GM19035 (cell line): ENCODE results near the gene BAHCC1.

Experiments used
- ATAC-seq: cut with Tn5 transposase; IDR thresholded peaks from one replicate; pipeline ENCODE4 v1.9.1; 2021; ENCODE audit not compliant: unreplicated experiment

BAHCC1 gene

DNA sequence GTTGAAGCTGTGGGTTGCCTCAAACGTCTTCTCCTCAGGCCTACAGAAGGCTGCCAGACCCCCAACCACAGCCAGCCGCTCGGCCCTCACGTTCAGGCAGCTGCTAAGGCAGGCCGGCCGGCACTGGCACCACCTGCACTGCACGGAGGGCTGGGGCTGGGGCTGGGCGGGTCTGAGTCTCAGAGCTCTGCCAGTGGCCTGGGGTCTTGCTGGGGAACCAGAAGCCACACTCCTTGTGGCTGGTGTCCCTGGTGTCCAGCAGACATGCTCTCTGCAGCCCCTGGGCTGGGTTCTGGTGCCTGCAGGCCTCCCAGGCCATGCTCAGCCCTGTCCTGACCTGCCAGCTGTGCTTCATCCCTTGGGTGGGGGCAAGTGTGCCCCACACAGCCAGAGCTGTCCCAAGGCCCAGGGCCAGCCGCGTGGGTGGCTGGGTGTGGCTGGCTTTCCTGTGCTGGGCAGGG, 42.0 kb downstream of the BAHCC1 start:
- ATAC-seq = no peak

DNA sequence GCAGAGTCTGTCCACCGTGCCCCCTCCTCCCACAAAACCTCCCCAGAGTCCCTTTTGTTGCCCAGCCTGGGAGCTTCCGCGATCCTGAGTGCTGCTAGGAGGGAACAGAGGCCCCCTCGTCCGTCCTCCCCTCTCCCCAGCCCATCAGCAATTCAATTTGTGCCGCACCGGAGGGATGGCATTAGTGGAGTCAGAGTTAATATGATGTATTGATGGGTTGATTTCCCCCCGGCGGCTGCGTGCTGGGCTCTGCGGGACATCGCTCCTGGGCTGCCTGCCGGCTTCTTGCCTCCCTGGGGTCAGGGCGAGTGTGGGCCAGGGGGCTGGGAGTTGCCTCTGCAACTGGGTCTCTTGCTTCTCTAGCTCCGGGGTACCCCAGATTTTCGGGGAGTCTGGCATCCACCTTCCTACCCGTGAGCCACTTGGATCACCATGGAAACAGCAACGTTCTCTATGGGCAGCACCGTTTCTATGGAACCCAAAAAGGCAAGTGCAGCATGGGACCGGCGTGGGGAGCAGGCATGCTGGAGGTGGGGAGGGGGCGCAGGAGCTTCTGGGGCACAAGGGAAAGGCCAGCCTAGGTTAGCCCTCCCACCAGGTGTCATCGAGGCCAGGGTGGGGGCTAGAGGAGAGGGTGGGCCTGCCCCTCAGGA, 42.9 kb downstream of the BAHCC1 start:
- ATAC-seq = no peak

GRCh38 chr17:81438688-81439087, 43.4 kb downstream of the BAHCC1 start:
- ATAC-seq = no peak

GRCh38 chr17:81440051-81440471, 44.8 kb downstream of the BAHCC1 start:
- ATAC-seq = no peak

- no peak for ATAC-seq
These were observed 45.4 kb downstream of the BAHCC1 start for GRCh38 chr17:81440511-81441244.

DNA sequence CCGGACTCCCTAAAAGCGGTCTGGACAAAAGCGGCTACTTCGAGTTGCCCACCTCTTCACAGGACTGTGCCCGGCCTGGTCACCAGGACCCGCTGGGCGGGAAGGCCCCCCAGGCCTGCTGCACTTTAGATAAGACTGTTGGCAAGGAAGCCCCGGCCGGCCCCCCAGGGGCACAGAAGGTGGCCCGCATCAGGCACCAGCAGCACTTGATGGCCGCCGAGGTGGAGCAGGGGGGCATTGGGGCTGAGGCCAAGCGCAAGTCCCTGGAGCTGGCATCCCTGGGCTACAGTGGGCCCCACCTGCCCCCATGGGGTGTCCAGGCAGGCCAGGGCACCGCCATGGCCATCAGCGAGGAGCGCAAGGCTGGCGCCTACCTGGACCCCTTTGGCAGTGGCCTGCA, 47.5 kb downstream of the BAHCC1 start:
- ATAC-seq = no peak

GRCh38 chr17:81443269-81443668, 48.0 kb downstream of the BAHCC1 start:
- ATAC-seq = no peak

- no peak for ATAC-seq
These were observed 49.5 kb downstream of the BAHCC1 start for GRCh38 chr17:81444610-81445339.

- no peak for ATAC-seq
These were observed 50.6 kb downstream of the BAHCC1 start for GRCh38 chr17:81445642-81446503.

DNA sequence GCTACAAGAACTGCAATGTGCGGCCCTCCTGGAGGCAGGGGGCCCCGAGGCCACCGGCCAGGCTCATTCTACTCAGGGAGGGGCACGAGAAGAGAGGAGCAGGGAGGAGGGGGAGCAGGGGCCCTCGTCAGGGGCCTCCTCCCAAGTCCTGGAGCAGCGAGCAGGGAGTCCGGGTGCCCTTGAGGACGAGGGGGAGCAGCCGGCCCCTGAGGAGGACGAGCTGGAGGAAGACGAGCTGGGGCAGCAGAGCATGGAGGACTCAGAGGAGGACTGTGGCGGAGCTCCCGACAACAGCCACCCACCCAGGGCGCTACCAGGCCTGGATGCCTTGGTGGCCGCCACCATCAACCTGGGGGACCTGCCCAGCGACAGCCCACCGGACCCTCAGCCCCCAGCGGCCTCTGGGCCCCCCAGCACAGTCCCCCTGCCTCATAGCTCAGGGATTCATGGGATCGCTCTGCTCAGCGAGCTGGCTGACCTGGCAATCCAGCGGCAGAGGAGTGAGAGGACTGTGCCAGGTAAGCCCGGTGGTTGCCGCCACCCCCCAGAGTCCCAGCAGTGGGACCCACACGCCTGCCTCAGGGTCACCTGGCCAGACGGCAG, 52.2 kb downstream of the BAHCC1 start:
- ATAC-seq = no peak

DNA sequence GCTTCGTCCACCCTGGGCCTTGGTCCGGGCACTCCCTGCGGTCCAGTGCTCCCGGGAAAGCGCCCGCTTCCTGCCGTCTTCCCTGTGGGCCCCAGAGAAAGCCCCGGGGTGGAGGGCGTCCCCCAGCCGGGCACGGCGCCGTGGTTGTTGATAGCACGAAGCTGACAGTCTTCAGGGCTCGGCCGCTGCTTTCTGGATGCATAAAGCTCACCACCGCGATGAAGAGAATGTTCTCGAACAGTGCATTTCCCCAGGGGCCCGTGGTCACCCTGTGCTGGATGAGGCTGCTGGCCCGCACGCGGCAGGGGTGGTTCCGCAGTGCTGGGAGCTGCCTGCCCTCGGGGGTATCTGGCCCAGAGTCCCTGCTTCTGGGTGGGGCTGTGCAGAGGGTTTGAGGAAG, 53.2 kb downstream of the BAHCC1 start:
- no peak for ATAC-seq

DNA sequence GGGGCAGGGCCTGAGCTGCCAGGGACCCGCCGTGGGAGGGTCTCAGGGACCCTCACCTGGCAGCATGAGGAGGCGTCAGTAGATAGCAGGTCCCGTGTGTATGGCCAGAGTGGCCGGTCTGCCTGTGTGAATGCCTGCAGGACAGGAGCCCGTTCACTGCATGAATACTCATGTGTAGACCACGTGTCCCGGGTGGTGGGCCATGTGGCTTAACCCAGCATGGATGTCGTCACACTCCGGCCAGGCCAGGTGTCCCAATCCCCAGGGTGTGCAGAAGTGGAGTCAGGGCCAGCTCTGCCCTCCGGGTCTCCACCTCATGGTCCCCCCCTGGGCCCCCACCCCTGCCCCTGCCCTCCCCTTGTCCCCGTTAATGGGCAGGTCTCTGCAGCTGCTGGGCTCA, 53.7 kb downstream of the BAHCC1 start:
- ATAC-seq = no peak

GRCh38 chr17:81449351-81449750, 54.1 kb downstream of the BAHCC1 start:
- no peak for ATAC-seq

- no peak for ATAC-seq
These were observed 56.6 kb downstream of the BAHCC1 start for GRCh38 chr17:81451823-81452222.

- ATAC-seq = no peak
These were observed 57.3 kb downstream of the BAHCC1 start for GRCh38 chr17:81452551-81452950.

- ATAC-seq = no peak
These were observed 57.8 kb downstream of the BAHCC1 start for GRCh38 chr17:81453076-81453475.

DNA sequence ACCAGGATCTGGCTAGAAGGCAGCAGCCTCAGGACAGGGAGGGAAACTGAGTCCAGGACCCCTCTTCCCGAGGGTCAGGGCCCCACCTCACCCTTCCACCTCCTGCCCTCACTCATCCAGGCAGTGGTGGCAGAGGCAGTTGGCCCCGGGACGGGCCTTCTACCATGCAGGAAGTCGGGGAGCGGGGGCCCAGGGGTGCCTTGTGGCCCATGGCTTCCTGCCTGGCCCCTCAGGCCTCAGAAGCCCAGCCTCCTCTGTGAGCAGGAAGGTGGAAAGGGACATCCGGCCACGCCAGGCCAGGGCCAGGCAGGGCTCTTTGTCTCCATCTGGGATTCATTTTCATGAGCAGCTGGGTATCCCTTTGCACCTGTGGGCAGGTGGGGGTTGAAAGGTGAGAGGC, 58.5 kb downstream of the BAHCC1 start:
- no peak for ATAC-seq

GRCh38 chr17:81454473-81454872, 59.2 kb downstream of the BAHCC1 start:
- ATAC-seq = no peak

- ATAC-seq = no peak
These were observed 60.1 kb downstream of the BAHCC1 start for GRCh38 chr17:81455387-81455786.

- no peak for ATAC-seq
These were observed 60.8 kb downstream of the BAHCC1 start for GRCh38 chr17:81456091-81456490.

GRCh38 chr17:81456798-81457197, 61.5 kb downstream of the BAHCC1 start:
- ATAC-seq = no peak
